ENCODE data around the gene THPO.
"Not testable (repeated sequence)": the region's sequence is repeated elsewhere in the genome, so short reads cannot be mapped to it uniquely, and the experiment has no call there.

THPO gene

DNA sequence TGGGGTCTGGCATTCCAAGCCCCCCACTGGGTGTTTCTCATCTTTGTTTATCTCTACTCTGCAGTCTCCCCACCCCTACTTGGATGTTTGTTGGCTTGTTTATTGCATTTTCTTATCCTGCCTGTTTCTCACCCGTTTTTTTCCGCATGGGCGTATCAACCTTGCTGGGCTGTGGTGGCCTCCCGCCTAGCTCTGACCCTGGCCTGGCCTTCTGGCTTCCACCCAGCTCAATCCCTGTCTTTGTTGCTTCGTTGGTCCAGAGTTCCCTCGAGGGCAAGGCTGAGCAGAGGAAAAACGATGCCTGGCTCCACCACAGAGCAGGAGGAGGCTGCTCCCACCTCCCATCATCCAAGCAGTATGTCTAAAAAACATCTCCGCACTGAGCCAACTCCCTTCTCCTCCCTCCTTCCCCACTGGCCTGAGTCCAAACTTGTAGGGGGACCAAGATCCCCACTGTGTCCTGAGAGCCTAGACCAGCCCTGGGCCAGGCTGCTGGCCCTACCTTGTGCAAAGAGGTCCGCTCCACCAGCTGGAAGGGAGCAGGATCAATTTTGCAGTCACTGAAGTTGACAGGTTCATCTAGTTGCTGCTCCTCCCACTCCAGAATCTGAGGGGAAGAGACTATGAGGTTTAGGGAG is 26.4 kb downstream of the THPO start:
- no peak for DNase-seq (ENCODE audit: low read depth in 1 of 2, low spot score in 1 of 2)

- no peak for DNase-seq (ENCODE audit: low read depth in 1 of 2, low spot score in 1 of 2)
These were observed 27.4 kb downstream of the THPO start for GRCh38 chr3:184350618-184351017.

GRCh38 chr3:184349563-184350470 is 28.2 kb downstream of the THPO start:
- DNase-seq (ENCODE audit: low read depth in 1 of 2, low spot score in 1 of 2) = no peak

- DNase-seq (ENCODE audit: low read depth in 1 of 2, low spot score in 1 of 2) = no peak
These were observed 30.0 kb downstream of the THPO start for GRCh38 chr3:184348057-184348382.

DNA sequence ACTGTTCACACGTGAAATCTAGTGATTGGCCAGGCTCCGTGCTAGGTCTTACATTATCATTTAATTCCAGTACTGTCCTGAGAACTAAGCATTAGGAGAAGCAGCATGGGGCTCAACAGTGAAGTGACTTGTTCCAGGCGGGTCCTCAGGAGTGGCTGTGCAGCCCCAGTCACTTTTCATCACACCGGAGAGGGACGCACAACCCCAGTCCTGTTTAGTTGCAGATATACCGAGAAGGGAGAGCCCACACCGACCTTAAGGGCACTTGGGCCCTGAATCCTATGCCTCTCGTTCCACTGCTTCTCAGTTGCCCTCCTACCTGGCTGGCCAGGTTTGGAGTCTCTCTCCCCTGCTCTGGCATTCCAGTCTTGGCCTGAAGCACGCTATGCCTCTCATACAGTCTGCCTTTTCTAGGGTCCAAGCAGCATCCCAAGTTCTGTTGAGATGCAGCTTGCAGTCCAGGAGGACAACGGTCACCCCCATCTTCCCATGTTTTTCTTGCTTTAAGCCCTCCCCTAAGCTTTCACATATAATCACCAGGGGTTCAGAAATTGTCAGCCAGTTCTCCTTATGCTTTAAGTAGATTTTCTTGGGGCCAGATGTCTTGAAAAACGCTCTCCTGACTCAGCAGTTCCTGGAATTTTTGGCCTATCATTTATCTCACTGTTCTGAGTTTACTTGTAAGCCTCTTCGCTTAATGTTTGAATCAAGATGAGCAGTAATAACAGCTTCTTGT is 30.5 kb downstream of the THPO start:
- DNase-seq (ENCODE audit: low read depth in 1 of 2, low spot score in 1 of 2) = no peak

- DNase-seq (ENCODE audit: low read depth in 1 of 2, low spot score in 1 of 2) = no peak
These were observed 31.4 kb downstream of the THPO start for GRCh38 chr3:184346480-184347190.

- DNase-seq (ENCODE audit: low read depth in 1 of 2, low spot score in 1 of 2) = no peak
These were observed 32.5 kb downstream of the THPO start for GRCh38 chr3:184345317-184346144.

DNA sequence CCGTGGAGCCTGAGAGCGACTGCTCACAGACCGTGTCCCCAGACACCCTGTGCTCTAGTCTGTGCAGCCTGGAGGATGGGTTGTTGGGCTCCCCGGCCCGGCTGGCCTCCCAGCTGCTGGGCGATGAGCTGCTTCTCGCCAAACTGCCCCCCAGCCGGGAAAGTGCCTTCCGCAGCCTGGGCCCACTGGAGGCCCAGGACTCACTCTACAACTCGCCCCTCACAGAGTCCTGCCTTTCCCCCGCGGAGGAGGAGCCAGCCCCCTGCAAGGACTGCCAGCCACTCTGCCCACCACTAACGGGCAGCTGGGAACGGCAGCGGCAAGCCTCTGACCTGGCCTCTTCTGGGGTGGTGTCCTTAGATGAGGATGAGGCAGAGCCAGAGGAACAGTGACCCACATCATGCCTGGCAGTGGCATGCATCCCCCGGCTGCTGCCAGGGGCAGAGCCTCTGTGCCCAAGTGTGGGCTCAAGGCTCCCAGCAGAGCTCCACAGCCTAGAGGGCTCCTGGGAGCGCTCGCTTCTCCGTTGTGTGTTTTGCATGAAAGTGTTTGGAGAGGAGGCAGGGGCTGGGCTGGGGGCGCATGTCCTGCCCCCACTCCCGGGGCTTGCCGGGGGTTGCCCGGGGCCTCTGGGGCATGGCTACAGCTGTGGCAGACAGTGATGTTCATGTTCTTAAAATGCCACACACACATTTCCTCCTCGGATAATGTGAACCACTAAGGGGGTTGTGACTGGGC is 33.3 kb downstream of the THPO start:
- no peak for DNase-seq (ENCODE audit: low read depth in 1 of 2, low spot score in 1 of 2)

DNA sequence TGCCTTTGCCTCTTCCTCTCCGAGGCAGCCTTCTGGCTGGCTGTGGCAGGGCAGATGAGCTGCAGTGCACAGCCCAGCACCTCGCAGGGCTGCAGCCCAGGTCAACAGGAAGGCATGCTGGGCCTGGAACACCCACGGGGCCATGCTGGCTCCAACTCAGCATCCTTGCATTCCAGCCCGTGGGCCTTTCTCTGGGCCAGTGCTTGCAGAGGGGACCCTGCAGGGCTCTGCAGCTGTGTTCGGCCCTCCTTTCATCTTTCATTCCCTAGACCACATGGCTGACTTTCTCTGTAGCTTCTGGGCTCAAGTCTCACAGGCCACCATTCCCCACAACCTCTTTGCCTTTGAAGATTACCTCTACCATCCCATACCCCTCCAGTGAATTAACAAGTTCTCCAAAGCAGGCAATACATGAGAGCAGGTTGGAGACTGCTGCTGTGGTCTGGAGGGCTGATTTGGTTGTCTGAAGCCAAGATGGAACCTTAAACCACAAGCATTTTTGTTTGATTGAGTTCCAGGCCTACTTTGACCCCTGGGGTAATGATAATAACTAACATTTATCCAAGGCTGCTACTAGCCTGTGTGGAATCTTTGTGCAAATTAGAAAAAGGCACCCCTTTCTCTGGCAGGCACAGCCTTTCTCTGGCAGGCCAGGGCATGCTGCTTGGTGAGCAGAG is 34.7 kb downstream of the THPO start:
- no peak for DNase-seq (ENCODE audit: low read depth in 1 of 2, low spot score in 1 of 2)

DNA sequence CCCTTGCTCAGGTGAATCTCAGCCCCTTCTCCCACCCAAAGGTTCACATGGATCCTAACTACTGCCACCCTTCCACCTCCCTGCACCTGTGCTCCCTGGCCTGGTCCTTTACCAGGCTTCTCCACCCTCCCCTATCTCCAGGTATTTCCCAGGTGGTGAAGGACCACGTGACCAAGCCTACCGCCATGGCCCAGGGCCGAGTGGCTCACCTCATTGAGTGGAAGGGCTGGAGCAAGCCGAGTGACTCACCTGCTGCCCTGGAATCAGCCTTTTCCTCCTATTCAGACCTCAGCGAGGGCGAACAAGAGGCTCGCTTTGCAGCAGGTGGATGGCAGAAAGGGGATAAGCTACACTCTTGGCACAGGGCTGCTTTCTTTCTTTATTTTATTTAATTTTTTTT is 36.1 kb downstream of the THPO start:
- DNase-seq (ENCODE audit: low read depth in 1 of 2, low spot score in 1 of 2) = no peak

GRCh38 chr3:184339451-184340135 is 38.4 kb downstream of the THPO start:
- DNase-seq (ENCODE audit: low read depth in 1 of 2, low spot score in 1 of 2) = not testable (repeated sequence)

DNA sequence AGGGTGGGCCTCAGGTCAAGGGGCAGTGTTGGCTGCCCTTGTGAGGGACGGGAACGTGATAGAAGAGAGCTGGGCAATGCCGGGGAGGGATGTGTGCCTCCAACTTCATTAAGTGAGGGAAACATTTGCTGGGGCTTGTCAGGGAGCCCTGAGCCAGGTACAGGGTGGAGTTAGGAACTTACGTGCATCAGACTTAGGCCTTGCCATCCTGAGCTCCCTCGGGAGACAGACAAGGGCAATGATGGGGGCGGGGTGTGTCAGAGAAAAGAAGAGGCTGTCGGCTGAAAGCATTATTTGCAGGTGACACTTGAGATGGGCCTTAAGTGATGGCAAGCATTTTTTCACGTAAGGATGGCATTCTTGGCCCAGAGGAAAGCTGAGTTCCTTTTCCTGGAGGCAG is 39.0 kb downstream of the THPO start:
- DNase-seq (ENCODE audit: low read depth in 1 of 2, low spot score in 1 of 2) = no peak

GRCh38 chr3:184338511-184338945 is 39.5 kb downstream of the THPO start:
- no peak for DNase-seq (ENCODE audit: low read depth in 1 of 2, low spot score in 1 of 2)

- no peak for DNase-seq (ENCODE audit: low read depth in 1 of 2, low spot score in 1 of 2)
These were observed 40.0 kb downstream of the THPO start for GRCh38 chr3:184337981-184338380.

- no peak for DNase-seq (ENCODE audit: low read depth in 1 of 2, low spot score in 1 of 2)
These were observed 40.6 kb downstream of the THPO start, which contains the start of gene FAM131A for GRCh38 chr3:184337399-184337714. Gene FAM131A, plus strand, starts transcription at chr3:184337600. Its CDS starts 31 bp downstream, at chr3:184337631.

DNA sequence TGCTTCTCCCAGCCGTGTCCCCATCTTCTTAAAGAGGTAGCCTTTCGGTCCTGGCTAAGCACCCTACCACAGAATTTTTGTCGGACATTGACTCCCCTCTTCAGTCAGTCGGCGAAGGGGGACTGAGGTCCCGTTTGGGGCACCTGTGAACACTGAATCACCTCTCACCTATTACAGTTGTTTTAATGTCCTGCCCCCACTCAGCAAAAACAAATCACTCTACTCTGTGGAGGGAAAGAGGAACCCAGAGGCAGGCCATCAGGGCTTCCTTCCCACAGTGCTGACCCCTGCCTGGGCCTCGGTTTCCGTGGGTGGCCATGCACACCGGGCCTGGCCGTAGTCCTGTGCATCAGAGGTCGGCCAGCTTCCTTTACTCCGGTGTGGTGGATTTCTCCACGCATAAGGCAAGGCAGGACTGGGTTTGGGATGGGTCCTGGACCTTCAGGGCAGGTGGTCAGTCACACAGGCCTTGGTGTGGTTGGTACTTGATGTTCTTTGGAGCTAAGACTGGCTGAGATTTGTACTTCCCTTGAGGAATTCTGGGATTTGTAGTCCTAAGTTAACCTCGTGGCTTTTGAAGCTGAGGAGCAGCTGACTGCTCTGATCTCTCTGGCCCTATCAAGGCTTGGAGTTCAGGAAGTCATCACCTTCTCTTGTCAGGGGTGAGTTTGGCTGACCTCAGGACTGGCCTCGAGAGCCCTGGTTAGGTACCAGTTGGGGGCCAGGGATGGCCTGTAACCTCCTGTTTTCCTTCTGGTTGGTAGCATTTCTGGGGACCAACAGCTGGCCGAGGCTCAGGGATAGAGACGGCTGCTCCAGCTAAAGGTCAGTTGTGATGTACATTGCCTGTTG is 41.2 kb downstream of the THPO start:
- DNase-seq (ENCODE audit: low read depth in 1 of 2, low spot score in 1 of 2) = no peak

- DNase-seq (ENCODE audit: low read depth in 1 of 2, low spot score in 1 of 2) = peak; percentile 77 to 86
These were observed 42.1 kb downstream of the THPO start for GRCh38 chr3:184335661-184336546.
